Measurements from ENCODE around the gene HADH.

HADH gene

GRCh38 chr4:108060686-108061321 is 71.1 kb downstream of the HADH start:
- DNase-seq: no peak

- DNase-seq: no peak
Measured at GRCh38 chr4:108068442-108068841, 78.8 kb downstream of the HADH start.

GRCh38 chr4:108070775-108071174 is 81.1 kb downstream of the HADH start:
- DNase-seq: no peak

- peak; percentile 78 for DNase-seq
Measured at GRCh38 chr4:108072300-108072699, 82.6 kb downstream of the HADH start.

- DNase-seq: no peak
Measured at GRCh38 chr4:108078024-108078733, 88.5 kb downstream of the HADH start.

- DNase-seq: peak; percentile 78
Measured at GRCh38 chr4:108080747-108081146, 91.1 kb downstream of the HADH start.

- peak; percentile 55 for DNase-seq
Measured at GRCh38 chr4:108081256-108081655, 91.6 kb downstream of the HADH start.

All from CD4-positive, alpha-beta T cell treated with Interleukin-6 for 4 hours (primary cell).